ENCODE data around the gene PTPRJ.

Gene PTPRJ

DNA sequence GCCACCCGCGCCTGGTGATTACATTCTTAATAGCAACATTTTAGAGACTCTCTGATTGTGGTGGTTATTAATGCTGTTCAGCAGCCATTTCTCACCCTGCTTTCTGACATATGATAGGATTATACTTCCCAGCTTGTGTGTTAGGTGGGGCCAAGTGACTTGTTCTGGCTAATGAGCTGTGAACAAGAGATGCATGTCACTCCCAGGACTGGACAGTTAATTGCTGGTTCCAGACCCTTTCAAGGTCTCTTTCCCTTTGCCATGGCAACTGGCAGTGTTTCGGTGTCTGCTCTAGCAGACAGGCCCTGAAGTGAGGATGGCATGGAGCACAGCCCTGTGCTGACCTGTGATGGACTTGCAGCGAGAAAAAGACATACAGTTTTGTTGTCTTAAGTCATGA is 8.9 kb upstream of the PTPRJ start:
- H3K4me3 ChIP-seq (ENCODE audit: control insufficient read depth, low read depth, low read length), result no peak overlapping the region
- no peak for DNase-seq (ENCODE audit: low read depth)
- TF ChIP-seq, protein P1, sequence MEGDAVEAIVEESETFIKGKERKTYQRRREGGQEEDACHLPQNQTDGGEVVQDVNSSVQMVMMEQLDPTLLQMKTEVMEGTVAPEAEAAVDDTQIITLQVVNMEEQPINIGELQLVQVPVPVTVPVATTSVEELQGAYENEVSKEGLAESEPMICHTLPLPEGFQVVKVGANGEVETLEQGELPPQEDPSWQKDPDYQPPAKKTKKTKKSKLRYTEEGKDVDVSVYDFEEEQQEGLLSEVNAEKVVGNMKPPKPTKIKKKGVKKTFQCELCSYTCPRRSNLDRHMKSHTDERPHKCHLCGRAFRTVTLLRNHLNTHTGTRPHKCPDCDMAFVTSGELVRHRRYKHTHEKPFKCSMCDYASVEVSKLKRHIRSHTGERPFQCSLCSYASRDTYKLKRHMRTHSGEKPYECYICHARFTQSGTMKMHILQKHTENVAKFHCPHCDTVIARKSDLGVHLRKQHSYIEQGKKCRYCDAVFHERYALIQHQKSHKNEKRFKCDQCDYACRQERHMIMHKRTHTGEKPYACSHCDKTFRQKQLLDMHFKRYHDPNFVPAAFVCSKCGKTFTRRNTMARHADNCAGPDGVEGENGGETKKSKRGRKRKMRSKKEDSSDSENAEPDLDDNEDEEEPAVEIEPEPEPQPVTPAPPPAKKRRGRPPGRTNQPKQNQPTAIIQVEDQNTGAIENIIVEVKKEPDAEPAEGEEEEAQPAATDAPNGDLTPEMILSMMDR (IDR thresholded peaks at IDR 0.05; ENCODE audit: control insufficient read depth, insufficient read depth, low read depth, low read length, missing control alignments), result no peak

GRCh38 chr11:47973173-47973572 is 7.2 kb upstream of the PTPRJ start:
- TF ChIP-seq, protein P1 (IDR thresholded peaks at IDR 0.05; ENCODE audit: control insufficient read depth, insufficient read depth, low read depth, low read length, missing control alignments), result no peak
- DNase-seq (ENCODE audit: low read depth), result no peak
- no peak overlapping the region for H3K4me3 ChIP-seq (ENCODE audit: control insufficient read depth, low read depth, low read length)

GRCh38 chr11:47976931-47977330 is 3.4 kb upstream of the PTPRJ start:
- DNase-seq (ENCODE audit: low read depth), result no peak
- TF ChIP-seq, protein P1 (IDR thresholded peaks at IDR 0.05; ENCODE audit: control insufficient read depth, insufficient read depth, low read depth, low read length, missing control alignments), result no peak
- no peak overlapping the region for H3K4me3 ChIP-seq (ENCODE audit: control insufficient read depth, low read depth, low read length)

GRCh38 chr11:47977623-47978022 is 2.7 kb upstream of the PTPRJ start:
- no peak overlapping the region for H3K4me3 ChIP-seq (ENCODE audit: control insufficient read depth, low read depth, low read length)
- no peak for DNase-seq (ENCODE audit: low read depth)
- TF ChIP-seq, protein P1 (IDR thresholded peaks at IDR 0.05; ENCODE audit: control insufficient read depth, insufficient read depth, low read depth, low read length, missing control alignments), result no peak

DNA sequence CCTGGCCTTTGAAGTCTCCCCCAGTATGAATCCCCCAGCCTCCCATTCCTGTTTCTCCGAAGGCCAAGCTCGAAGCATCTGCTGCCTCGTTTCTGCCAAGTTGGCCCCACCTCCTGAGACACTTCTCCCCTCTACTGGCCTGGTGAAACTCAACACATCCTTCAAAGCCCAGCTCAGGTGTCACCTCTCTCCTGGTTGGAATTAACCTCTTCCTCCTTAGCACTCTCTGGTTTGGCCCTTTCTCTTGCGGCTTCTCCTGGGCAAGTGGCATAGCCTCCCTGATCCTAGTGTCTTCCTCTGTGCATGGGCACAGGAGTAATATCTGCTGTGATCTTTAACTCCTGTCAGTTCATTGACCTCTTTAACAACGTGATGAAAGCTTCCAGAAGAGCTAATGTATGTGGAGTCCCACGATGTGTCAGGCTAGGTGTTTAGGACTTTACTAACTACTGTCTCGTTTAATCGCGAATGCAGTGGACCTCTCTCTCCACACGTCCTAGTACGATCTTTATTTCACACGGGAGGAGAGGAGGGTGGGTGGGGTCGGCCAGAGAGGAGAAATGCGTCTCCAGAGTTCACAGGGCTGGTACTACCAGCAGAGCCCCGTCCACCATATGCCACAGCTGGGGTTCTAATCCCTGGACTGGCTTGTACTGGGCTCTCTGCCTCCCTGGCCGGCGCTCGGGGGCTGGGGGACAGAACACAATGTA is 826 bp upstream of the PTPRJ start:
- no peak for DNase-seq (ENCODE audit: low read depth)
- H3K4me3 ChIP-seq (ENCODE audit: control insufficient read depth, low read depth, low read length), result peak overlapping the region; percentile 61
- TF ChIP-seq, protein P1 (IDR thresholded peaks at IDR 0.05; ENCODE audit: control insufficient read depth, insufficient read depth, low read depth, low read length, missing control alignments), result no peak

DNA sequence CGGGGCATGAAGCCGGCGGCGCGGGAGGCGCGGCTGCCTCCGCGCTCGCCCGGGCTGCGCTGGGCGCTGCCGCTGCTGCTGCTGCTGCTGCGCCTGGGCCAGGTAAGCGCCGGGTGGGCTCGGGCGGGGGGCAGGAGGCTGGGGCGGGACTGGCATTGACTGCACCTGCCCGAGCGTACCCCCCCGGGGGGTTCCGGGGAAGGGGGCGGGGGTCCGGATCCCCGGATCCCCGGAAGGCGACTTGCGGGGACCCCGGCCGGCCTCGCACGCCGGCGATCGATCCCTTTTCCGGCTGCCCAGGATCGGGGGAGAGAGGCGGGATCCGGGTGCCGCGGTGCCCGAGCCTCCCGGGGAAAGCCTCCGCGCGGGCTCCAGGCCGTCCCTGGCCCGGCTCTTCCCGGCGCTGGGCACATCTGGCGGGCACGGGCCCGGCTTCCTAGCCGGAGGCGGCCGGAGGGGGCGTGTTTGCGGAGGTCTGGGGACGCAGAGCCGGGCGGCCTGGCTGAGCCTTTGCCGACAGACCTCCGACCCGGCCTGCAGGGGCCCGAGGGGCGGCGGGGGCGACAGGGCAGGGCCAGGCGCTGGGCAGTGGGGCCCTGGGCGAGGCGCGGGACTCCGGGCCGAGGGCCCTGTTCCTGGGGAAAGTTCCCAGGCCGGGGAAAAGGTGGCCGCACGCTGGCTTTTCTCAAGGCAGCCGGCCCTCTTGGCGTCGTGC is 705 bp downstream of the PTPRJ start:
- TF ChIP-seq, protein P1 (IDR thresholded peaks at IDR 0.05; ENCODE audit: control insufficient read depth, insufficient read depth, low read depth, low read length, missing control alignments), result peak; percentile 7
- DNase-seq (ENCODE audit: low read depth), result no peak
- H3K4me3 ChIP-seq (ENCODE audit: control insufficient read depth, low read depth, low read length), result peak overlapping the region; percentile 61

Measured in AG09309 (cell line).